ENCODE results near the gene KCNJ6.

The KCNJ6 gene

GRCh38 chr21:37862536-37862935, 53.7 kb downstream of the KCNJ6 start:
- DNase-seq = no peak

GRCh38 chr21:37861561-37861960, 54.7 kb downstream of the KCNJ6 start:
- DNase-seq = no peak

- no peak for DNase-seq
Observed at GRCh38 chr21:37860416-37860815, 55.8 kb downstream of the KCNJ6 start.

- DNase-seq = no peak
Observed at GRCh38 chr21:37855647-37856625, 60.3 kb downstream of the KCNJ6 start.

- DNase-seq = no peak
Observed at GRCh38 chr21:37855271-37855646, 61.0 kb downstream of the KCNJ6 start.

- DNase-seq = no peak
Observed at GRCh38 chr21:37849506-37850102, 66.7 kb downstream of the KCNJ6 start.

GRCh38 chr21:37848721-37849490, 67.4 kb downstream of the KCNJ6 start:
- DNase-seq = no peak

GRCh38 chr21:37845535-37845934, 70.7 kb downstream of the KCNJ6 start:
- no peak for DNase-seq

- no peak for DNase-seq
Observed at GRCh38 chr21:37843191-37843590, 73.1 kb downstream of the KCNJ6 start.

- no peak for DNase-seq
Observed at GRCh38 chr21:37842163-37842919, 73.9 kb downstream of the KCNJ6 start.

- DNase-seq = no peak
Observed at GRCh38 chr21:37837381-37837780, 78.9 kb downstream of the KCNJ6 start.

GRCh38 chr21:37835481-37835880, 80.8 kb downstream of the KCNJ6 start:
- no peak for DNase-seq

- no peak for DNase-seq
Observed at GRCh38 chr21:37833301-37833700, 83.0 kb downstream of the KCNJ6 start.

- no peak for DNase-seq
Observed at GRCh38 chr21:37829447-37829846, 86.8 kb downstream of the KCNJ6 start.

- DNase-seq = no peak
Observed at GRCh38 chr21:37828991-37829390, 87.3 kb downstream of the KCNJ6 start.

- DNase-seq = no peak
Observed at GRCh38 chr21:37828556-37828955, 87.7 kb downstream of the KCNJ6 start.

- no peak for DNase-seq
Observed at GRCh38 chr21:37827913-37828312, 88.3 kb downstream of the KCNJ6 start.

GRCh38 chr21:37821786-37822450, 94.3 kb downstream of the KCNJ6 start:
- DNase-seq = no peak

GRCh38 chr21:37821092-37821491, 95.2 kb downstream of the KCNJ6 start:
- no peak for DNase-seq

GRCh38 chr21:37819372-37819771, 96.9 kb downstream of the KCNJ6 start:
- DNase-seq = no peak

- no peak for DNase-seq
Observed at GRCh38 chr21:37817242-37817641, 99.0 kb downstream of the KCNJ6 start.

- no peak for DNase-seq
Observed at GRCh38 chr21:37815893-37816292, 100.4 kb downstream of the KCNJ6 start.
